GM21360 (cell line): ENCODE data around the gene PRSS57.
"Not testable (repeated sequence)": the region's sequence is repeated elsewhere in the genome, so short reads cannot be mapped to it uniquely, and the experiment has no call there.

Experiments used
- ATAC-seq: cut with Tn5 transposase; IDR thresholded peaks from one replicate; pipeline ENCODE4 v1.9.1; 2021; ENCODE audit warnings: mild to moderate bottlenecking, moderate library complexity; ENCODE audit not compliant: unreplicated experiment

The PRSS57 gene

GRCh38 chr19:698529-698928, 3.3 kb upstream of the PRSS57 start:
- ATAC-seq: not testable (repeated sequence)

DNA sequence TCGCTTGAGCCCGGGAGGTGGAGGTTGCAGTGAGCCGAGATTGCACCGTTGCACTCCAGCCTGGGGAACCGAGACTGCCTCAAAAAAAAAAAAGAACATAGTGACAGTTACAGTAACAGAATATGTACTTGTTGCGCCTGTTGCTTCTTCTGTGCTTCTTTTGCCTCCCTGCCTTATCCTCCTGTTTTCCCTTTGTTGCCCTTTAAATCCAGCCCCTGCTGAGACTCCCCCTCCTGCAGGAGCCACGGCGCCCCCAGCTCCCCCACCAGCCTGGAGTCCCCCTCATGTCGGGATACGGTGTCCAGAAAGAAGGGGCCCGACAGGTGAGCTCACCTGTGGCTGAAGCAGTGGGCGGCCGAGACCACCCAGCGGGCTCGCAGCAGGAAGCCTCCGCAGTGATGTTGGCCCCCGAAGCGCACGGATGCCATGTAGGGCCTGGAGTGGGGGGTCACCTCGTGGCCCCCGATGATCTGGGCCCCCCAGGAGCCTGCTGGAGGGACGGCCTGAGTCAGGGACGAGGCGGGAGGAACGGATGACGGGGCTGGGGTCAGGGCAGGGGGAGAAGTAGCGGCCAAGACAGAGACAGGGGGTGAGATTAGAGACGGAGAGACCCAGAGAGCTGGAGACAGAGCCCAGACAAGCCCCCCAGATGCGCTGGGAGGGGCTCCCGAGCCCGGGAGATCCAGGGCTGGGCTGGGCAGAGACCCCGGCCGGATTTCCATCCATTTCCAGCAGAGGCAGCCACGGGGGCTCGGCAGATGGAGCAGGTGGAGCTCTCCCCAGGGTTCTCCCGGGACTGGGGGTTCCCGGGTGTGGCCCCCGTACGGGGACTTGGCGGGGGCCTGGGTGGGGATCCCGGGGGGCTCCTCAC, 536 bp downstream of the PRSS57 start:
- ATAC-seq: no peak

GRCh38 chr19:690203-690602, 5.0 kb downstream of the PRSS57 start:
- no peak for ATAC-seq

- no peak for ATAC-seq
Measured at GRCh38 chr19:688992-689391, 6.3 kb downstream of the PRSS57 start.

DNA sequence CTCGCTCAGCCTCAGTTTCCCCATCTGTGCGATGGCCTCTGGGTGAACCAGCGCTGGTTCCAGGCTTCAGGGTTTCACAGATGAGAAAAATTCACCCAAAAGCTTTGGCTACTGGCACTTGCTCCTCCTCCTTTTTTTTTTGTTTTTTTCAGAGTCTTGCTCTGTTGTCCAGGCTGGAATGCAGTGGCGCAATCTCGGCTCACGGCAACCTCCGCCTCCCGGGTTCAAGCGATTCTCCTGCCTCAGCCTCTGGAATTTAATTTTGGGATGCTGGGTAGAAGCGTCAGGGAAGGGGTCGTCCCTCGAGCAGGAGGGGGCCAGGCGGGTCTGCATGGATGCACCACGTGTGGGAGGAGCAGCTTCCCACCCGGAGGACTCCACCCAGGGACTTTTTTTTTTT, 7.0 kb downstream of the PRSS57 start:
- ATAC-seq: no peak

GRCh38 chr19:687569-688166, 7.6 kb downstream of the PRSS57 start:
- ATAC-seq: no peak

GRCh38 chr19:686589-687297, 8.5 kb downstream of the PRSS57 start:
- ATAC-seq: no peak

DNA sequence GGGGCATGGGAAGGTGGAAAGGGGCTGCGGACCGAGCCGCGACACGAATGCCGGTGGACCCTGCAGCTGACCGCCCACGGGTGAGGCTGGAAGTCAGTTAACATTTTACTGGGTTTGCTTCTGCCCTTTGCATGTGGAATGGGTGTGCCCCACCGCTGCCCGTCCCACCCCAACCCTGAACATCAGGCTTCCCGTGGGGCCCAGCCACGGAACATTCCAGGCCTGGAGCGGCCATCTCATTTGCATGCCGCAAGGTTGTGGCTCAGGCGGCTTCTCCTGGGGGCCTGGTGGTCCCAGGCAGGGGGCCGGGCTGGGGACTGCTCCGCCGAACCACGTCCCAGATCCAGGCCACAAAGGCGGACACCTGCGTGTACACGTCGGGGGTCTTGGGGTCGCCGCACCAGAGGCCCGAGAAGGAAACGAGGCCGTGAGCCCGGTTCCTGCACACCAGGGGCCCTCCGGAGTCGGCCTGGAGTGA, 9.8 kb downstream of the PRSS57 start:
- no peak for ATAC-seq

GRCh38 chr19:682678-683320, 12.5 kb downstream of the PRSS57 start:
- ATAC-seq: no peak

DNA sequence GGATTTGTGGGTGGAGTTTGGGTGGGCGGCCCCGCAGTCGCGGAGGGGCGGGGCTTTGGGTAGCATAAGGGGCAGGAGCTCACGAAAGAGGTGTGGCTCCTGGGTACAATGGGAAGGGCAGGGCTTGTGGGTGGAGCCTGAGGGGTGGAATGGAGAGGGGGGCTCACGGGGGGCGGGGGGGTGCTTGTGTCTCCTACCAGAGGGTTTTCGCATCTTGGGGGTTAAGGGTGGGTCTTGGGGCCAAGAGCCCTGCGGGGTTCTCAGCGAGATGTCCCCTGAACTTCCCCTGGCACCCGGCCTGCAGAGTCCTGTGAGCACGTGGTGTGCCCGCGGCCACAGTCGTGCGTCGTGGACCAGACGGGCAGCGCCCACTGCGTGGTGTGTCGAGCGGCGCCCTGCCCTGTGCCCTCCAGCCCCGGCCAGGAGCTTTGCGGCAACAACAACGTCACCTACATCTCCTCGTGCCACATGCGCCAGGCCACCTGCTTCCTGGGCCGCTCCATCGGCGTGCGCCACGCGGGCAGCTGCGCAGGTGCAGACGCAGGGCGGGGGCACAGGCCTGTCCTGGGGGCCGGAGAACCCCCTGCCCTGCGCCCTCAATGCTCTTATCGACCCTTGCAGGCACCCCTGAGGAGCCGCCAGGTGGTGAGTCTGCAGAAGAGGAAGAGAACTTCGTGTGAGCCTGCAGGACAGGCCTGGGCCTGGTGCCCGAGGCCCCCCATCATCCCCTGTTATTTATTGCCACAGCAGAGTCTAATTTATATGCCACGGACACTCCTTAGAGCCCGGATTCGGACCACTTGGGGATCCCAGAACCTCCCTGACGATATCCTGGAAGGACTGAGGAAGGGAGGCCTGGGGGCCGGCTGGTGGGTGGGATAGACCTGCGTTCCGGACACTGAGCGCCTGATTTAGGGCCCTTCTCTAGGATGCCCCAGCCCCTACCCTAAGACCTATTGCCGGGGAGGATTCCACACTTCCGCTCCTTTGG, 13.9 kb downstream of the PRSS57 start:
- ATAC-seq: no peak

GRCh38 chr19:680287-681028, 14.8 kb downstream of the PRSS57 start:
- ATAC-seq: peak; percentile 67

GRCh38 chr19:679418-680286, 15.6 kb downstream of the PRSS57 start:
- ATAC-seq: peak; percentile 14

DNA sequence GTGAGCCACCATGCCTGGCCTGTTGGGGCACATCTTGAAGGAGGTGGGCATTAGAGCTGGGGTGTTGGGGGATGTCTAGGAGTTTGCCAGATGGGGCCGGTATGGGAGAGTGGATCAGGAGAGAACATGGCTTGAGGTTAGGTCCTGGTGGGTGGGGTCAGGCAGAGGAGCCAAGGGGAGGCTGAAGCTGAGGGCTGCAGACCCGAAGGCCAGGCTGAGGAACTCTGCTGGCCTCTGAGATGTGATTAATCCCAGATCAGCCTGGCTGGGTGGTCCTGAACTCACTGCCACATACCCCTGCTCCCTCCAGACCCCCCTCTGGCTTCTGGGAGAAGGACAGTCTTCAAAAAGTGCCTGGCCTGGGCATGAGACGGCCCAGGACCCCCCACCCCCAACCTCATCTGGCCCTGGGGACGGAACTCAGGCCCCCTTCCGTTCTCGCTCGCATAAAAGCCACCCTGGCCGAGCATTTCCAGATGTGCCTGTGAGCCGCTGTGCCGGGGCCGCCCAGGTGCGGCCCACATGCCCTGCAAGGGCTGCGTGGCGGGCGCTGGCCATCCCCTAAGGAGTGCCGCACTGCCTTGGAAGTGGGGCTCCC, 16.4 kb downstream of the PRSS57 start:
- ATAC-seq: no peak

GRCh38 chr19:677601-678436, 17.4 kb downstream of the PRSS57 start:
- ATAC-seq: no peak

- no peak for ATAC-seq
Measured at GRCh38 chr19:677201-677600, 18.1 kb downstream of the PRSS57 start.

DNA sequence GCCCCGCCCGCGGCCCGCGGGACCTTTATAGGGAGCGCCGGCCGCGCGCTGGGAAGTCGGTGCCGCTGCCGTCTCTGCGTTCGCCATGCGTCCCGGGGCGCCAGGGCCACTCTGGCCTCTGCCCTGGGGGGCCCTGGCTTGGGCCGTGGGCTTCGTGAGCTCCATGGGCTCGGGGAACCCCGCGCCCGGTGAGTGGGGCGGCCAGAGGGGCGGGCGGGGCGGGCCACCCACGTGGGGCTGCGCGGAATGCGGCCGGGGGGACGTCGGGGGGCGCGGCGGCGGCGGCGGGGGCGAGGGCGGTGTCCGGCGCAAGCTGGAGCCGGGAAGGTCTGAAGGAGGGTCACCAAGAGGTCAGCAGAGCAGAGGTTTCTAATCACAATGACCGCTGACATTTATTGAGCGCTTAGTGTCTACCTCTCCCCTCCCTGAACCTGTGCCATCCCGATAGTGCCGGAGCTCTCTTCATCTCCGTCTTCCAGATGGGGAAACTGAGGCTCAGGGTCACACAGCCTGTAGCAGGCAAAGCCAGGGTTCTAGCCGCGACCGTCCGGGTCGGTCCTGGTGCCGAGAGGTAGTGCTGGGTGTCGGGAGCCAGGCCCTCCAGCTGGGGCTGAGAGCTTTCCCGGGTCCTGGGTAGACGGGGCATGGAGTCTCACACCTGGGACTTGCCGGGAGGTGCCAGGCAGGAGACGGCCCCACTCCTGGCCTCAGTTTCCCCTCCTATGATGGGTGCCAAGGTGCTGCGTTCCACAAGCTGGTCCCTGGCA, 18.7 kb downstream of the PRSS57 start, which contains the start of gene FSTL3:
TSS of gene FSTL3 (plus strand) at position 54 of the 767 bp plus-strand sequence. CDS start at position 86, 32 bp downstream.
- no peak for ATAC-seq
